ENCODE data around the gene SYN1. TPM values are rescaled to one million over a fixed set of nuclear protein-coding genes. Genes with fewer than 3 reads are reported as not detected.

The SYN1 gene
- total and polyA plus RNA-seq, 2 experiments from 2014 or later, result 3.6 to 6.7 TPM

GRCh38 chrX:47631676-47632075 is 12.0 kb upstream of the SYN1 start (continued):
- TF ChIP-seq ZNF462 (CRISPR knock-in tag; IDR thresholded peaks at IDR 0.05) (no peak), EZH2 (IDR thresholded peaks at IDR 0.05; ENCODE audit: low read depth, unreplicated experiment) (no peak), EZH2phosphoT487 (IDR thresholded peaks at IDR 0.05; ENCODE audit: unreplicated experiment) (no peak), JUNB (IDR thresholded peaks at IDR 0.05; ENCODE audit: unreplicated experiment) (no peak), STAT1 (IDR thresholded peaks at IDR 0.05; ENCODE audit: unreplicated experiment) (no peak)

DNA sequence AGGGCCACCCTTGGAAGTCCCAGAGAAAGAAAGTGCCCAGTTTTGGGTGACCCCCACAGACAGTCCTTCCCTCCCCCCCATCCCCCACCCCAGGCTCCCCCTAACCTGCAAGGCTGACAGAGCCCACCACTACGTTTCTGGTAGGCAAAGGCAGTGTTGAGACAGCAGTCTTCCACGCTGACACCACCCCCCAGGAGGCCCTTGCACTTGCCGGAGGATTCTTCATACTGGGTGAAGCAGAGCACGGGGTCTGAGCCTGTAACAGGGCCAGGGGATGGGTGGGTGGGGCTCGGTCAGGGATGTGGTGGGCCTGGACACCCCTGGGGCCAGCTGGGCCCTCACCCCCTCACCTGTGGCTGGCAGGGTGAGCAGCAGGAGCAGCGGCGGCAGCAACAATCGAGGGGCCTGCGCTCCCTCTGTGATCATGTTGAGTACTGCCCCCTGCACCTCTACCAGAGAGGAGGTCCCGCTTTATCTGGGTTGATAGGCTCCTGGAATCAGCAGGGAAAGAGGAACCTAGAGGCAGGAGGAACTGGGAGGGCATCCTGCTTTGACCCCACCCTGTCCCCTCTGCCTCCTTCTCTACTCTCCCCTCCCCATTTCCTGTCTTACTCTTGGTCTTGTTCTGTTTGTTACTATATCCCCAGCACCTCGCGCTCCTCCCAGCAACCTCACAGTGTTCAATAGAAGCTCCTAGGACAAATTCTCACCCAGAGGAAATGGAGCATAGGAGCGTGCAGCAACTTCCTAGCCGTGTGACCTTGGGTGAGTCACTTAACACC is 10.0 kb upstream of the SYN1 start, which contains the start of gene CFP:
TSS of gene CFP (minus strand) at position 512 of the 782 bp plus-strand sequence. CDS start at position 426, 86 bp downstream.
- ATAC-seq (peak; percentile 65), DNase-seq (ENCODE audit: low spot score) (peak; percentile 20)
- H3K36me3 Mint-ChIP-seq (ENCODE audit: low read depth), result no peaks in the 10 kb centered on the region
- H4K20me1 ChIP-seq (replicated peaks; ENCODE audit: insufficient read depth), result no peaks in the 10 kb centered on the region
- no peaks in the 10 kb centered on the region for H3F3A ChIP-seq (replicated peaks; ENCODE audit: low read depth)
- H3K4me3 Mint-ChIP-seq, result no peak within 1 kb of the TSS
- H3K36me3 ChIP-seq (ENCODE audit: insufficient read depth), result no peaks in the 10 kb centered on the region
- H3K27me3 Mint-ChIP-seq (ENCODE audit: insufficient read depth, low read depth, poor library complexity), result peaks cover 2% of the 10 kb centered on the region
- peak within 1 kb of the TSS; percentile 76; the same call in 1 of the 2 replicates for H3K27ac Mint-ChIP-seq
- H3K4me3 ChIP-seq, result no peak within 1 kb of the TSS
- H3K79me2 ChIP-seq (replicated peaks; ENCODE audit: insufficient read depth), result no peaks in the 10 kb centered on the region
- no peak for TF ChIP-seq ZNF331 (CRISPR knock-in tag; IDR thresholded peaks at IDR 0.05; ENCODE audit: low read depth)
- TF ChIP-seq, protein P1, sequence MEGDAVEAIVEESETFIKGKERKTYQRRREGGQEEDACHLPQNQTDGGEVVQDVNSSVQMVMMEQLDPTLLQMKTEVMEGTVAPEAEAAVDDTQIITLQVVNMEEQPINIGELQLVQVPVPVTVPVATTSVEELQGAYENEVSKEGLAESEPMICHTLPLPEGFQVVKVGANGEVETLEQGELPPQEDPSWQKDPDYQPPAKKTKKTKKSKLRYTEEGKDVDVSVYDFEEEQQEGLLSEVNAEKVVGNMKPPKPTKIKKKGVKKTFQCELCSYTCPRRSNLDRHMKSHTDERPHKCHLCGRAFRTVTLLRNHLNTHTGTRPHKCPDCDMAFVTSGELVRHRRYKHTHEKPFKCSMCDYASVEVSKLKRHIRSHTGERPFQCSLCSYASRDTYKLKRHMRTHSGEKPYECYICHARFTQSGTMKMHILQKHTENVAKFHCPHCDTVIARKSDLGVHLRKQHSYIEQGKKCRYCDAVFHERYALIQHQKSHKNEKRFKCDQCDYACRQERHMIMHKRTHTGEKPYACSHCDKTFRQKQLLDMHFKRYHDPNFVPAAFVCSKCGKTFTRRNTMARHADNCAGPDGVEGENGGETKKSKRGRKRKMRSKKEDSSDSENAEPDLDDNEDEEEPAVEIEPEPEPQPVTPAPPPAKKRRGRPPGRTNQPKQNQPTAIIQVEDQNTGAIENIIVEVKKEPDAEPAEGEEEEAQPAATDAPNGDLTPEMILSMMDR (conservative IDR thresholded peaks at IDR 0.05; ENCODE audit: low read depth in 2 of 2), result no peak
- no peak for TF ChIP-seq POLR2AphosphoS5 (IDR thresholded peaks at IDR 0.05; ENCODE audit: low read depth)
- TF ChIP-seq REST (IDR thresholded peaks at IDR 0.05; ENCODE audit: unreplicated experiment), result no peak
- TF ChIP-seq EZH2 (IDR thresholded peaks at IDR 0.05; ENCODE audit: low read depth, unreplicated experiment), result no peak
- no peak for TF ChIP-seq EZH2phosphoT487 (IDR thresholded peaks at IDR 0.05; ENCODE audit: unreplicated experiment)
- TF ChIP-seq CREB1 (CRISPR knock-in tag; IDR thresholded peaks at IDR 0.05; ENCODE audit: low read depth), result no peak
- no peak for TF ChIP-seq NANOG (IDR thresholded peaks at IDR 0.05; ENCODE audit: borderline replicate concordance)
- H3K27me3 ChIP-seq (ENCODE audit: insufficient read depth), result no peaks in the 10 kb centered on the region
- peaks cover 15% of the 10 kb centered on the region for H3K4me1 Mint-ChIP-seq
- no peaks in the 10 kb centered on the region for H3K9me2 ChIP-seq (ENCODE audit: insufficient read depth)
- no peak within 1 kb of the TSS for H2AFZ ChIP-seq
- peaks cover 5% of the 10 kb centered on the region; the same call in 1 of the 2 replicates for H3K4me1 ChIP-seq (ENCODE audit: insufficient read depth)
- no peaks in the 10 kb centered on the region for H3K9me3 Mint-ChIP-seq
- H3K4me2 ChIP-seq, result no peak within 1 kb of the TSS
- no peak within 1 kb of the TSS for H3K27ac ChIP-seq (ENCODE audit: low read depth)

All from GM23338 (cell line).